A549 (cell line): ENCODE results near the gene EPB41L4A.
"Not testable (repeated sequence)": the region's sequence is repeated elsewhere in the genome, so short reads cannot be mapped to it uniquely, and the experiment has no call there.

Experiments used
- CEBPB ChIP-seq, 2 experiments: fragments of >200 bp in 1 of 2; sonication (Bioruptor Twin) in 1 of 2; formaldehyde crosslinking in 1 of 2; IDR thresholded peaks; 2 replicates each; pipeline ENCODE4 v1.6.1; 2012 to 2016
- MAFK ChIP-seq: fragments of 450-650 bp; IDR thresholded peaks from 2 replicates; pipeline ENCODE4 v1.6.1; 2014; ENCODE audit not compliant: partially characterized antibody
- MAZ ChIP-seq: fragments of 150-350 bp; IDR thresholded peaks from 2 replicates; pipeline ENCODE4 v1.6.1; 2014; ENCODE audit warnings: antibody characterized with exemption, low read depth, low read length, borderline replicate concordance
- NR3C1 ChIP-seq: fragments of >200 bp; sonication (Bioruptor Twin); formaldehyde crosslinking; IDR thresholded peaks from 3 replicates; pipeline ENCODE4 v1.6.1; 2017
- ZFP36 ChIP-seq: fragments of 450-650 bp; IDR thresholded peaks from 2 replicates; pipeline ENCODE4 v1.6.1; 2014; ENCODE audit warnings: borderline replicate concordance; ENCODE audit not compliant: partially characterized antibody

DNA sequence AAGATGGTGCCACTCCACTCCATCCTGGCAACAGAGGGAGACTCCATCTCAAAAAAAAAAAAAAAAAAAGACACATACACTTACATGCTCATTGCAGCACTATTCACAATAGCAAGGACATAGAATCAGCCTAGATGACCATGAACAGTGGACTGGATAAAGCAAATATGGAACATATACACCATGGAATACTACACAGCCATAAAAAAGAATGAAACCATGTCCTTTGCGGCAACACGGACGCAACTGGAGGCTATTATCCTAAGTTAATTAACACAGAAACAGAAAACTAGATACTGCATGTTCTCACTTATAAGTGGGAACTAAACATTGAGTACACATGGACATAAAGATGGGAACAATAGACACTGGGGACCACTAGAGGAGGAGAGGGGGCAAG is 210.9 kb downstream of the EPB41L4A start:
- not testable (repeated sequence) for TF ChIP-seq MAFK; MAZ; CEBPB (IDR thresholded peaks at IDR 0.05); ZFP36; NR3C1
